ENCODE measurements around the gene OR10P1. TPM values are rescaled to one million over a fixed set of nuclear protein-coding genes. Genes with fewer than 3 reads are reported as not detected.
A peak's percentile ranks its signal among the peaks of the same experiment; 100 is the strongest.

The OR10P1 gene
- total RNA-seq, 1 donor from 2014 or later, result not detected

DNA sequence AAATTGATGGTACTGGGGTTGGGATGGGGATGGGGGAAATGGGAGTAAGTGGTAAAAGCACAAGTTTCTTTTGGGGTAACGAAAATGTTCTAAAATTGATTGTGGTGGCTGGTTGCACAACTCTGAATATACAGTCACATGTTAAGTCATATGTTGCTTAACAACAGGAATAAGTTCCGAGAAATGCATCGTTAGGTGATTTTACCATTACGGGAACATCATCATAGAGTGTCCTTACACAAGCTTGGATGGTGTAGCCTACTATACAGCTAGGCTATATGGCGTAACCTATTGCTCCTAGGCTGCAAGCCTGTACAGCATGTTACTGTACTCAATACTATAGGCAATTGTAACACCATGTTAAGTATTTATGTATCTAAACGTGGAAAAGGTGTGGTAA, 40.0 kb downstream of the OR10P1 start:
- ATAC-seq, result peak; percentile 12

DNA sequence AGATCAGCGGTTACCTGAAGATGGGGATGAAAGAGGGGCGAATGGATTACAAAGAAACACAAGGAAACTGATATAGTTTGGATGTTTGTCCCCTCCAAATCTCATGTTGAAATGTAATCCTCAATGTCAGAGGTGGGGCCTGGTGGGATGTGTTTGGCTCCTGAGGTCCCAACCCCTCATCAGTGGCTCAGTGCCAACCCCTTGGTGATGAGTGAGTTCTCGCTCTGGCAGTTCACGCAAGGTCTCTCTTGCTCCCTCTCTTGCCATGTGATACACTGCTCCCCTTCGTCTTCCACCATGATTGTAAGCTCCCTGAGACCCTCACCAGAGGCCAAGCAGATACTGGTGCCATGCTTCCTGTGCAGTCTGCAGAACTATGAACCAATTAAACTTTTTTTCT, 43.0 kb downstream of the OR10P1 start:
- DNase-seq (ENCODE audit: low spot score) (peak; percentile 56), ATAC-seq (no peak)
- intact Hi-C loops (cut with DNase I), result loop anchor here (10.0 kb wide), 1 partner anchor 45 kb away; the partner anchor contains the start of genes CD63 and RDH5

More for the DNA sequence above, 40.0 kb downstream of the OR10P1 start:
- DNase-seq (ENCODE audit: low spot score), result peak; percentile 4
- intact Hi-C loops (cut with DNase I), result loop anchor here (10.0 kb wide), 1 partner anchor 48 kb away; the partner anchor contains the start of genes CD63 and RDH5

DNA sequence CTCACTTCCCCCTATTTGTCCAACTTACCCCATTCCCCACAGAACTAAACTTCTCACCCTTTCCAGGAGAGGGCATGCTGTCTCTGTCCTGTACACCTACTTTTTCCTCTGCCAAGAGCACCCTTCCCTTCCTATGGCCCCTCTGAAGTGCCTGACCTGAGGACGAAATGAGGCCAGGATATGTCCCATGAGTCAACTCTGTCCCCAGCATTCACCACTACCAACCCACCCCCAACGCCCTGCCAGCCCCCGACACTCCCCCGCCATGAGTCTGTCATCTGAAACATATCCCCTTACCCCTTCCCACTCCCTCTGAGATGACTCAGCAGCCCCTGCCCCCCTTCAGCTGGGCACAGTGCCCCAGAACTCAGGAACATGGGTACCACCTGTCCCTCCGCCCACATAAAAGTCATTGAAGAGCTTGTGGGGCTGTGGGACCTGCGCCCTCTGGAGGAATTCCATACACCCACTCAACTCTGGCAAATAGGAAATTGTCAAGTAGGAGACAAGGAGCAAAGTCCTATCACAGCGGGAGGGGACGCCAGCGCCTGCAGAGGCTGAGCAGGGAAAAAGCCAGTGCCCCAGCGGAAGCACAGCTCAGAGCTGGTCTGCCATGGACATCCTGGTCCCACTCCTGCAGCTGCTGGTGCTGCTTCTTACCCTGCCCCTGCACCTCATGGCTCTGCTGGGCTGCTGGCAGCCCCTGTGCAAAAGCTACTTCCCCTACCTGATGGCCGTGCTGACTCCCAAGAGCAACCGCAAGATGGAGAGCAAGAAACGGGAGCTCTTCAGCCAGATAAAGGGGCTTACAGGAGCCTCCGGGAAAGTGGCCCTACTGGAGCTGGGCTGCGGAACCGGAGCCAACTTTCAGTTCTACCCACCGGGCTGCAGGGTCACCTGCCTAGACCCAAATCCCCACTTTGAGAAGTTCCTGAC, 44.7 kb downstream of the OR10P1 start:
- ATAC-seq, result peak; percentile 63
- intact Hi-C loops (cut with DNase I), result no loop called here
- peak; percentile 60 for DNase-seq (ENCODE audit: low spot score)

DNA sequence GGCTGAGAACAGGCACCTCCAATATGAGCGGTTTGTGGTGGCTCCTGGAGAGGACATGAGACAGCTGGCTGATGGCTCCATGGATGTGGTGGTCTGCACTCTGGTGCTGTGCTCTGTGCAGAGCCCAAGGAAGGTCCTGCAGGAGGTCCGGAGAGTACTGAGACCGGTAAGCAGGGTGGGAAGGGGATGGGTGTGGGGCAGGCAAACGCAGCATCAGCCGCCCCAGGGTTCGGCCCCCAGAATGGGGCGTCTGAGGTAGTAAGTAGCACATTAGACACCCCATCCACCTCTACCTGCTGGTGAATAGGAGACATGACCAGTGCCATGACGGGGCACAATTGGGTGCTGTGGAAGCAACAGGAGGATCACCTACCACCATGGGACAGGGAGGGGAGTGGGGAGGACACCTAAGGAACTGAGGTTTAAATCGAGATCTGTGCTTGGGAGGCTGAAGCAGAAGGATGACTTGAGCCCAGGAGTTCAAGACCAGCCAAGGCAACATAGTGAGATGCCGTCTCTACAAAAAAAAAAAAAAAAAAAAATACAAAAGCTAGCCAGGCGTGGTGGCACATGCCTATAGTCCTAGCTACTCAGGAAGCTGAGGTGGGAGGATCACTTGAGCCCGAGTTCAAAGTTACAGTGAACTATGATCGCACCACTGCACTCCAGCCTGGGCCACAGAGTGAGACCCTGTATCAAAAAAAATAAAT, 45.5 kb downstream of the OR10P1 start:
- intact Hi-C loops (cut with DNase I), result no loop called here
- peak; percentile 42 for DNase-seq (ENCODE audit: low spot score)
- ATAC-seq, result no peak

DNA sequence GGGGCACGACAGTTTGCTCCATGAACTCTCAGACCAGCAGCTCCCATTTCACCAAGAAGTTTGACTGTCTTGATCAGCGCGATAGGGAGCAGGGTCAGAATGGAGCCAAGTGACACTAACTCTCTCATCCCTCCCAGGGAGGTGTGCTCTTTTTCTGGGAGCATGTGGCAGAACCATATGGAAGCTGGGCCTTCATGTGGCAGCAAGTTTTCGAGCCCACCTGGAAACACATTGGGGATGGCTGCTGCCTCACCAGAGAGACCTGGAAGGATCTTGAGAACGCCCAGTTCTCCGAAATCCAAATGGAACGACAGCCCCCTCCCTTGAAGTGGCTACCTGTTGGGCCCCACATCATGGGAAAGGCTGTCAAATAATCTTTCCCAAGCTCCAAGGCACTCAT, 47.0 kb downstream of the OR10P1 start:
- intact Hi-C loops (cut with DNase I), result no loop called here
- ATAC-seq (no peak), DNase-seq (ENCODE audit: low spot score) (peak; percentile 17)

DNA sequence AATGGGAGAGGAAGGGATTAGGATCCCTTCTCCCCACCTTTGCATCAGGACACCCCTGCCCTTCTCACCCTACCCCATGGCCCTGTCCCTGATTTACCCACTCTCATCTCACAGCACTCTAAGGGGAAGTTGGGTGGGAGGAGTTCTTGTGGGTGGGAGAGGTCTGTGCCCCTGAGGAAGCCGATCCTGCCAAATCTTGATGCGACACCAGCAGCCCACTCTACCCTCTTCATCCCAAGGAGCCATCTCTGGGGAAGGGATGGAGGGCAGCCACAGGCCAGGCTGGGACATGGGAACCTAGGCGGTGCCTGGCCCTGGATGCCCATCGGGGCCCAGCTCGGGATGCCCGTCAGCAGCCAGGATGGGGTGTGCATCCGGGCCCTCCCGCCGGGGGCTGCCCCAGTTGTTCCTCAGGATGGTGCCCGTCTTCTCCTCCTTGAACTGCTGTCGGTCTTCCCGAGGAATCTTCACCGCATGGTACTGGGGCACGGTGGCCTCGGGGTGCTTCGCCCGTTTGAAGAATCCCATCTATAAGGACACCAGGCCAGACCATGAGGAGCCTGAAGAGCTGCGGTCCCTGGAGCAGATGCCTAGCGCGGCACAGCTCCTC, 48.2 kb downstream of the OR10P1 start:
- ATAC-seq (no peak), DNase-seq (ENCODE audit: low spot score) (peak; percentile 52)
- intact Hi-C loops (cut with DNase I), result no loop called here

DNA sequence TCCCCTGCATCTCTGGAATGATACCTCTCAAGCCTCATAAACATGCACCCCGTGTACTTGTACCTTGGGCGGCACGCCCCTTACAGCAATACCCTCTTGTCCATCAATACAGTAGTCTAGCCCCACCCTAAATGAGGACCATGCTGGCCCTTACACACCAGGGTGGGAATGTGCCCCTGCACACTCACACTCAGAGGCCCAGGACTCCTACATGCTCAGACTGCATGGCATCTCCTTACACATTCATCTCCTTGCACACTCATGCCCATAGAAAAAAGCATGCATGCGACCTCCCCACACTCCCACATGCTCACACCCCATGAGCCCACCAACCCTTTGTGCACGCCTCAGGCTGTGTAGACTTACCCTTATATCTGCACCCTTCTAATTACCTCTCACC, 49.0 kb downstream of the OR10P1 start:
- DNase-seq (ENCODE audit: low spot score) (peak; percentile 33), ATAC-seq (no peak)
- intact Hi-C loops (cut with DNase I), result no loop called here

DNA sequence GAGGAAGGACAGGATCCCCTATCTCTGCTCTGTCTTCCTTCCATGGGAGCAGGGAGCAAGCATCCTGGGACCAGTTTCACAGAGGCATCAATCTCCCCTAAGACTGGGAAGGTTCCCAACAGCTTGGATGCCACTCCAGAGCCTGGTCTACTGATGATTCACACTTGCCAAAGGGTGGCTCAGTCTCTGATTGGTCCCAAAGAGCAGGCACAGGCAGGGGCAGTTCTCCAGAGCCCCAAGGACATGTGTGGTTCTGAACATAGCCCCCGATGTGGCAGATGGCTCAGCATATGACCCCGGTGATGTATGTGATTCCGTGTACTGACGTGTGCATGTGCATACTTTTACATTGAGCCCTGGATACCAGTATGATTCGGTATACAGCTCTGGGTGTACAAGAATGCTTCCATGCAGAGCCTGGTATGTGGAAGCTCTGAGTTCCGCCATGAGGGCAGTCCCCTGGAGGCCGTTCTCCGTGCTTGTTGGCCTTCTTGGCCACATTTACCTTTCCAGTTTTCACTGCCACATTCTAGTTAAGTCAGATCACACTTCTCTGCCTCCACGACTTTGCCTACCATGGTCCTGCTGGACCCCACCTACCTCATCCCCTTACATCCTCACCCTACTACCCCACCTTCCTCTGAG, 49.8 kb downstream of the OR10P1 start:
- no peak for ATAC-seq
- intact Hi-C loops (cut with DNase I), result no loop called here
- DNase-seq (ENCODE audit: low spot score), result peak; percentile 8

Other genes starting within 250 kb of the OR10P1 start
- gene OR6C65, start 236.4 kb upstream of the OR10P1 start, total RNA-seq, result not detected
- not detected for gene OR6C76, start 210.6 kb upstream of the OR10P1 start, total RNA-seq
- not detected for gene OR6C2, start 192.8 kb upstream of the OR10P1 start, total RNA-seq
- not detected for gene OR6C70, start 166.8 kb upstream of the OR10P1 start, total RNA-seq
- gene OR6C68, start 144.5 kb upstream of the OR10P1 start, total RNA-seq, result not detected
- gene OR6C4, start 87.3 kb upstream of the OR10P1 start, total RNA-seq, result not detected
- not detected for gene OR2AP1, start 64.4 kb upstream of the OR10P1 start, total RNA-seq
- gene ITGA7, start 71.0 kb downstream of the OR10P1 start, total RNA-seq, result 307 TPM
- 171 TPM for gene BLOC1S1, start 79.2 kb downstream of the OR10P1 start, total RNA-seq
- gene RDH5, start 83.5 kb downstream of the OR10P1 start, total RNA-seq, result 23.3 TPM
- gene CD63, start 92.1 kb downstream of the OR10P1 start, total RNA-seq, result 870 TPM
- gene GDF11, start 106.2 kb downstream of the OR10P1 start, total RNA-seq, result 10.0 TPM
- gene SARNP, start 180.8 kb downstream of the OR10P1 start, total RNA-seq, result 54.0 TPM
- gene ORMDL2, start 181.1 kb downstream of the OR10P1 start, total RNA-seq, result 25.2 TPM
- 23.4 TPM for gene DNAJC14, start 192.7 kb downstream of the OR10P1 start, total RNA-seq
- 9.1 TPM for gene MMP19, start 206.0 kb downstream of the OR10P1 start, total RNA-seq

Measured in sciatic nerve (tissue), 2 donors.